GM23338 (cell line): ENCODE data around the gene MRPS15. TPM values are rescaled to one million over a fixed set of nuclear protein-coding genes. Genes with fewer than 3 reads are reported as not detected.

ENCODE experiments used
- ATAC-seq: fragments of 200-7000 bp; cut with Tn5 transposase; 3 replicates; pipeline ENCODE4 v1.9.1; 2020
- DNase-seq: peaks from one replicate; pipeline ENCODE4 v3.0.0-alpha.2; 2015; ENCODE audit warnings: low spot score
- H2AFZ ChIP-seq: fragments of 200-600 bp; sonication (generic); 2 replicates; pipeline ENCODE4 v1.8.0; 2016; ENCODE audit warnings: antibody characterized with exemption, mild to moderate bottlenecking, moderate library complexity
- H3F3A ChIP-seq: fragments of 200-600 bp; sonication (generic); replicated peaks from 2 replicates; pipeline ENCODE4 v1.8.0; 2017; ENCODE audit warnings: antibody characterized with exemption, mixed run types, low read depth
- H3K27ac ChIP-seq: fragments of 200-600 bp; sonication (generic); 2 replicates; pipeline ENCODE4 v1.6.1; 2016; ENCODE audit warnings: low read depth
- H3K27me3 ChIP-seq: fragments of 200-600 bp; sonication (generic); 2 replicates; pipeline ENCODE4 v1.8.0; 2016; ENCODE audit warnings: mild to moderate bottlenecking, mixed run types, moderate library complexity; ENCODE audit not compliant: insufficient read depth
- H3K36me3 ChIP-seq: fragments of 200-600 bp; sonication (generic); 2 replicates; pipeline ENCODE4 v1.8.0; 2016; ENCODE audit warnings: mild to moderate bottlenecking; ENCODE audit not compliant: insufficient read depth
- H3K4me1 ChIP-seq: fragments of 200-600 bp; sonication (generic); 2 replicates; pipeline ENCODE4 v1.8.0; 2016; ENCODE audit warnings: mild to moderate bottlenecking, moderate library complexity; ENCODE audit not compliant: insufficient read depth
- H3K4me2 ChIP-seq: fragments of 200-600 bp; sonication (generic); 2 replicates; pipeline ENCODE4 v1.7.1; 2017; ENCODE audit warnings: mixed run types
- H3K4me3 ChIP-seq: fragments of 200-600 bp; sonication (generic); 2 replicates; pipeline ENCODE4 v1.6.1; 2016; ENCODE audit warnings: mixed run types
- H3K79me2 ChIP-seq: fragments of 200-600 bp; sonication (generic); replicated peaks from 2 replicates; pipeline ENCODE4 v1.8.0; 2017; ENCODE audit warnings: mild to moderate bottlenecking; ENCODE audit not compliant: insufficient read depth
- H3K9me2 ChIP-seq: fragments of 200-600 bp; sonication (generic); 2 replicates; pipeline ENCODE4 v1.8.0; 2017; ENCODE audit not compliant: insufficient read depth
- H4K20me1 ChIP-seq: fragments of 200-600 bp; sonication (generic); replicated peaks from 2 replicates; pipeline ENCODE4 v1.8.0; 2017; ENCODE audit warnings: mild to moderate bottlenecking; ENCODE audit not compliant: insufficient read depth
- H3K27ac Mint-ChIP-seq: 2 replicates; pipeline ENCODE4 v1.8.0; 2020; ENCODE audit warnings: inconsistent platforms, mild to moderate bottlenecking, moderate library complexity, mixed read lengths
- H3K27me3 Mint-ChIP-seq: 3 replicates; pipeline ENCODE4 v1.8.0; 2022; ENCODE audit warnings: low read depth, mild to moderate bottlenecking, moderate library complexity, mixed read lengths, inconsistent platforms; ENCODE audit not compliant: insufficient read depth, poor library complexity
- H3K36me3 Mint-ChIP-seq: 3 replicates; pipeline ENCODE4 v1.8.0; 2021; ENCODE audit warnings: low read depth, mild to moderate bottlenecking, inconsistent platforms, moderate library complexity, mixed read lengths
- H3K4me1 Mint-ChIP-seq: 3 replicates; pipeline ENCODE4 v1.8.0; 2020; ENCODE audit warnings: mild to moderate bottlenecking, inconsistent platforms, mixed read lengths
- H3K4me3 Mint-ChIP-seq: 3 replicates; pipeline ENCODE4 v1.8.0; 2021; ENCODE audit warnings: moderate library complexity, mild to moderate bottlenecking, inconsistent platforms, mixed read lengths
- H3K9me3 Mint-ChIP-seq: 3 replicates; pipeline ENCODE4 v1.8.0; 2020; ENCODE audit warnings: moderate library complexity, mild to moderate bottlenecking, inconsistent platforms, mixed read lengths
- CREB1 ChIP-seq: fragments of 250-450 bp; sonication (Bioruptor Pico); IDR thresholded peaks from 2 replicates; pipeline ENCODE4 v1.5.0; 2020; ENCODE audit warnings: low read depth, mild to moderate bottlenecking, moderate library complexity
- ETS1 ChIP-seq: IDR thresholded peaks from 2 replicates; pipeline ENCODE4 v1.6.1; 2016; ENCODE audit warnings: antibody characterized with exemption
- EZH2 ChIP-seq: fragments of 200-600 bp; sonication (generic); IDR thresholded peaks from one replicate; pipeline ENCODE4 v1.8.0; 2017; ENCODE audit warnings: antibody characterized with exemption, mild to moderate bottlenecking, low read depth; ENCODE audit not compliant: unreplicated experiment
- EZH2phosphoT487 ChIP-seq: fragments of 200-600 bp; sonication (generic); IDR thresholded peaks from one replicate; pipeline ENCODE4 v1.8.1; 2018; ENCODE audit warnings: antibody characterized with exemption; ENCODE audit not compliant: unreplicated experiment
- JUNB ChIP-seq: IDR thresholded peaks from one replicate; pipeline ENCODE4 v1.6.1; 2016; ENCODE audit warnings: antibody characterized with exemption; ENCODE audit not compliant: unreplicated experiment
- NANOG ChIP-seq: IDR thresholded peaks from 2 replicates; pipeline ENCODE4 v1.6.1; 2016; ENCODE audit warnings: antibody characterized with exemption, borderline replicate concordance
- POLR2AphosphoS5 ChIP-seq: IDR thresholded peaks from 2 replicates; pipeline ENCODE4 v1.6.1; 2016; ENCODE audit warnings: antibody characterized with exemption, low read depth
- STAT1 ChIP-seq: IDR thresholded peaks from one replicate; pipeline ENCODE4 v1.6.1; 2016; ENCODE audit warnings: antibody characterized with exemption; ENCODE audit not compliant: unreplicated experiment
- ZNF114 ChIP-seq: fragments of 250-450 bp; sonication (Bioruptor Pico); IDR thresholded peaks from 2 replicates; pipeline ENCODE4 v1.5.0; 2020; ENCODE audit warnings: mild to moderate bottlenecking, moderate library complexity
- polyA plus RNA-seq: library from polyadenylated mRNA; unstranded; fragments of >200 nt; fragmentation: Nextera tagmentation; extraction: Ambion mirVana; gene quantifications from 2 replicates; pipeline ENCODE4 v1.2.1, GENCODE V29; 2016
- total RNA-seq: library from RNA; depleted of rRNA; stranded (reverse); fragments of >200 nt; shearing (Covaris generic); gene quantifications from 2 replicates; pipeline ENCODE4 v1.2.3, GENCODE V29; 2014
- TF ChIP-seq, protein P1 (sequence below), 2 experiments: fragments of 200-600 bp in 1 of 2; sonication (generic) in 1 of 2; conservative IDR thresholded peaks; 2 replicates each; pipeline versions ENCODE4 v1.5.1 to v1.6.1; 2016 to 2017; ENCODE audit warnings: antibody characterized with exemption in 2 of 2, low read depth in 2 of 2, mild to moderate bottlenecking in 2 of 2, moderate library complexity in 1 of 2
- TF ChIP-seq, protein P2 (sequence below): fragments of 250-450 bp; sonication (Bioruptor Pico); IDR thresholded peaks from 2 replicates; pipeline ENCODE4 v1.5.0; 2020; ENCODE audit warnings: mild to moderate bottlenecking, moderate library complexity

MRPS15 gene
- total and polyA plus RNA-seq, 2 experiments from 2014 or later, result 105 to 311 TPM

DNA sequence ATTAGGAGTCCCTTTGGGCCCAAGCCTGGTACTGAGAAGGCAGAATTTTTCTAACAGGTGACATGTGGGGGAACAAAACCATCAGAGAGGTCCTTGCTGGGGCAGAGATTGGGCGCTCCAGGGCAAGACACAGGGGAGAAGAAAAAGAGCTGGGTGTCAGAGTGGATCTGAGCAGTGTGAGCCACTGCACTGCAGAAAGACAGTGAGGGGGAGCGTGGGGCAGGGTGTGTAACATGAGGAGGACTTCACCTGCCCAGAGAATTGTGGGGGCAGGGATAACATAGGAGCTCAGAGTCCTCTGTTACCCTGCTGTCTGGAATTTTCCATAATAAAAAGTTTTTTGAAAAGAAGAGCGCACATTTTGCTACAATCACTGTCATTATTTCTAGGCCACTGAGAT, 44.1 kb upstream of the MRPS15 start (continued):
- TF ChIP-seq ETS1 (no peak), CREB1 (CRISPR knock-in tag) (no peak), JUNB (no peak), EZH2 (no peak), NANOG (no peak), POLR2AphosphoS5 (no peak), STAT1 (no peak), ZNF114 (no peak), EZH2phosphoT487 (no peak)
- TF ChIP-seq, protein P1, sequence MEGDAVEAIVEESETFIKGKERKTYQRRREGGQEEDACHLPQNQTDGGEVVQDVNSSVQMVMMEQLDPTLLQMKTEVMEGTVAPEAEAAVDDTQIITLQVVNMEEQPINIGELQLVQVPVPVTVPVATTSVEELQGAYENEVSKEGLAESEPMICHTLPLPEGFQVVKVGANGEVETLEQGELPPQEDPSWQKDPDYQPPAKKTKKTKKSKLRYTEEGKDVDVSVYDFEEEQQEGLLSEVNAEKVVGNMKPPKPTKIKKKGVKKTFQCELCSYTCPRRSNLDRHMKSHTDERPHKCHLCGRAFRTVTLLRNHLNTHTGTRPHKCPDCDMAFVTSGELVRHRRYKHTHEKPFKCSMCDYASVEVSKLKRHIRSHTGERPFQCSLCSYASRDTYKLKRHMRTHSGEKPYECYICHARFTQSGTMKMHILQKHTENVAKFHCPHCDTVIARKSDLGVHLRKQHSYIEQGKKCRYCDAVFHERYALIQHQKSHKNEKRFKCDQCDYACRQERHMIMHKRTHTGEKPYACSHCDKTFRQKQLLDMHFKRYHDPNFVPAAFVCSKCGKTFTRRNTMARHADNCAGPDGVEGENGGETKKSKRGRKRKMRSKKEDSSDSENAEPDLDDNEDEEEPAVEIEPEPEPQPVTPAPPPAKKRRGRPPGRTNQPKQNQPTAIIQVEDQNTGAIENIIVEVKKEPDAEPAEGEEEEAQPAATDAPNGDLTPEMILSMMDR (conservative IDR thresholded peaks at IDR 0.05; ENCODE audit: low read depth in 2 of 2), result no peak

GRCh38 chr1:36506276-36506920, 42.2 kb upstream of the MRPS15 start:
- H3K36me3 ChIP-seq, result no peaks in the 10 kb centered on the region
- H3K79me2 ChIP-seq, result no peaks in the 10 kb centered on the region
- H3K9me3 Mint-ChIP-seq, result no peaks in the 10 kb centered on the region; the same call in 2 of the 3 replicates
- H3F3A ChIP-seq, result no peaks in the 10 kb centered on the region
- no peak overlapping the region for H2AFZ ChIP-seq
- H3K4me3 Mint-ChIP-seq, result no peak overlapping the region
- H3K4me1 Mint-ChIP-seq, result peaks cover 7% of the 10 kb centered on the region; the same call in 2 of the 3 replicates
- H3K27me3 ChIP-seq, result peaks cover 2% of the 10 kb centered on the region; the same call in 1 of the 2 replicates
- H3K27ac ChIP-seq, result no peak overlapping the region
- ATAC-seq, result no peak
- no peaks in the 10 kb centered on the region for H3K9me2 ChIP-seq
- no peak overlapping the region; the same call in 1 of the 2 replicates for H3K27ac Mint-ChIP-seq
- peaks cover 7% of the 10 kb centered on the region for H3K27me3 Mint-ChIP-seq
- H3K4me3 ChIP-seq, result no peak overlapping the region
- no peaks in the 10 kb centered on the region for H3K36me3 Mint-ChIP-seq
- H3K4me1 ChIP-seq, result no peaks in the 10 kb centered on the region
- no peak overlapping the region for H3K4me2 ChIP-seq
- TF ChIP-seq, protein P2, sequence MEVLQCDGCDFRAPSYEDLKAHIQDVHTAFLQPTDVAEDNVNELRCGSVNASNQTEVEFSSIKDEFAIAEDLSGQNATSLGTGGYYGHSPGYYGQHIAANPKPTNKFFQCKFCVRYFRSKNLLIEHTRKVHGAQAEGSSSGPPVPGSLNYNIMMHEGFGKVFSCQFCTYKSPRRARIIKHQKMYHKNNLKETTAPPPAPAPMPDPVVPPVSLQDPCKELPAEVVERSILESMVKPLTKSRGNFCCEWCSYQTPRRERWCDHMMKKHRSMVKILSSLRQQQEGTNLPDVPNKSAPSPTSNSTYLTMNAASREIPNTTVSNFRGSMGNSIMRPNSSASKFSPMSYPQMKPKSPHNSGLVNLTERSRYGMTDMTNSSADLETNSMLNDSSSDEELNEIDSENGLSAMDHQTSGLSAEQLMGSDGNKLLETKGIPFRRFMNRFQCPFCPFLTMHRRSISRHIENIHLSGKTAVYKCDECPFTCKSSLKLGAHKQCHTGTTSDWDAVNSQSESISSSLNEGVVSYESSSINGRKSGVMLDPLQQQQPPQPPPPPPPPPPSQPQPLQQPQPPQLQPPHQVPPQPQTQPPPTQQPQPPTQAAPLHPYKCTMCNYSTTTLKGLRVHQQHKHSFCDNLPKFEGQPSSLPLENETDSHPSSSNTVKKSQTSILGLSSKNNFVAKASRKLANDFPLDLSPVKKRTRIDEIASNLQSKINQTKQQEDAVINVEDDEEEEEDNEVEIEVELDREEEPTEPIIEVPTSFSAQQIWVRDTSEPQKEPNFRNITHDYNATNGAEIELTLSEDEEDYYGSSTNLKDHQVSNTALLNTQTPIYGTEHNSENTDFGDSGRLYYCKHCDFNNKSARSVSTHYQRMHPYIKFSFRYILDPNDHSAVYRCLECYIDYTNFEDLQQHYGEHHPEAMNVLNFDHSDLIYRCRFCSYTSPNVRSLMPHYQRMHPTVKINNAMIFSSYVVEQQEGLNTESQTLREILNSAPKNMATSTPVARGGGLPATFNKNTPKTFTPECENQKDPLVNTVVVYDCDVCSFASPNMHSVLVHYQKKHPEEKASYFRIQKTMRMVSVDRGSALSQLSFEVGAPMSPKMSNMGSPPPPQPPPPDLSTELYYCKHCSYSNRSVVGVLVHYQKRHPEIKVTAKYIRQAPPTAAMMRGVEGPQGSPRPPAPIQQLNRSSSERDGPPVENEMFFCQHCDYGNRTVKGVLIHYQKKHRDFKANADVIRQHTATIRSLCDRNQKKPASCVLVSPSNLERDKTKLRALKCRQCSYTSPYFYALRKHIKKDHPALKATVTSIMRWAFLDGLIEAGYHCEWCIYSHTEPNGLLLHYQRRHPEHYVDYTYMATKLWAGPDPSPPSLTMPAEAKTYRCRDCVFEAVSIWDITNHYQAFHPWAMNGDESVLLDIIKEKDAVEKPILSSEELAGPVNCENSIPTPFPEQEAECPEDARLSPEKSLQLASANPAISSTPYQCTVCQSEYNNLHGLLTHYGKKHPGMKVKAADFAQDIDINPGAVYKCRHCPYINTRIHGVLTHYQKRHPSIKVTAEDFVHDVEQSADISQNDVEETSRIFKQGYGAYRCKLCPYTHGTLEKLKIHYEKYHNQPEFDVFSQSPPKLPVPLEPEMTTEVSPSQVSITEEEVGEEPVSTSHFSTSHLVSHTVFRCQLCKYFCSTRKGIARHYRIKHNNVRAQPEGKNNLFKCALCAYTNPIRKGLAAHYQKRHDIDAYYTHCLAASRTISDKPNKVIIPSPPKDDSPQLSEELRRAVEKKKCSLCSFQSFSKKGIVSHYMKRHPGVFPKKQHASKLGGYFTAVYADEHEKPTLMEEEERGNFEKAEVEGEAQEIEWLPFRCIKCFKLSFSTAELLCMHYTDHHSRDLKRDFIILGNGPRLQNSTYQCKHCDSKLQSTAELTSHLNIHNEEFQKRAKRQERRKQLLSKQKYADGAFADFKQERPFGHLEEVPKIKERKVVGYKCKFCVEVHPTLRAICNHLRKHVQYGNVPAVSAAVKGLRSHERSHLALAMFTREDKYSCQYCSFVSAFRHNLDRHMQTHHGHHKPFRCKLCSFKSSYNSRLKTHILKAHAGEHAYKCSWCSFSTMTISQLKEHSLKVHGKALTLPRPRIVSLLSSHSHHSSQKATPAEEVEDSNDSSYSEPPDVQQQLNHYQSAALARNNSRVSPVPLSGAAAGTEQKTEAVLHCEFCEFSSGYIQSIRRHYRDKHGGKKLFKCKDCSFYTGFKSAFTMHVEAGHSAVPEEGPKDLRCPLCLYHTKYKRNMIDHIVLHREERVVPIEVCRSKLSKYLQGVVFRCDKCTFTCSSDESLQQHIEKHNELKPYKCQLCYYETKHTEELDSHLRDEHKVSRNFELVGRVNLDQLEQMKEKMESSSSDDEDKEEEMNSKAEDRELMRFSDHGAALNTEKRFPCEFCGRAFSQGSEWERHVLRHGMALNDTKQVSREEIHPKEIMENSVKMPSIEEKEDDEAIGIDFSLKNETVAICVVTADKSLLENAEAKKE (CRISPR knock-in tag), result no peak
- TF ChIP-seq JUNB, result no peak
- TF ChIP-seq ZNF114, result no peak
- DNase-seq, result no peak
- no peaks in the 10 kb centered on the region for H4K20me1 ChIP-seq
